NCI-H748 (cell line): ENCODE data around the gene HMBS.
"Not testable (repeated sequence)": the region's sequence is repeated elsewhere in the genome, so short reads cannot be mapped to it uniquely, and the experiment has no call there.

Source experiments
- DNase-seq: peaks from one replicate; lab custom pipeline; 2025; ENCODE audit not compliant: unreplicated experiment; lab: John Stamatoyannopoulos, UW

Gene HMBS

GRCh38 chr11:119084663-119085436 lies at the start of gene HMBS:
HMBS (plus strand) TSS chr11:119084881; CDS start chr11:119085034, 153 bp downstream.
- DNase-seq: peak; percentile 87

- DNase-seq: no peak
Measured at GRCh38 chr11:119038884-119039283, 45.8 kb upstream of the HMBS start.

GRCh38 chr11:119039471-119039870 lies 45.2 kb upstream of the HMBS start:
- DNase-seq: not testable (repeated sequence)

GRCh38 chr11:119041821-119042514 lies 42.7 kb upstream of the HMBS start:
- DNase-seq: no peak

- DNase-seq: no peak
Measured at GRCh38 chr11:119042927-119043326, 41.8 kb upstream of the HMBS start.

- DNase-seq: no peak
Measured at GRCh38 chr11:119044708-119045107, 40.0 kb upstream of the HMBS start.

- no peak for DNase-seq
Measured at GRCh38 chr11:119046489-119046888, 38.2 kb upstream of the HMBS start.

- DNase-seq: no peak
Measured at GRCh38 chr11:119047205-119047604, 37.5 kb upstream of the HMBS start.

GRCh38 chr11:119048644-119049043 lies 36.0 kb upstream of the HMBS start:
- DNase-seq: no peak

- DNase-seq: no peak
Measured at GRCh38 chr11:119049081-119049480, 35.6 kb upstream of the HMBS start.

GRCh38 chr11:119051440-119052162 lies 33.1 kb upstream of the HMBS start:
- DNase-seq: no peak

- no peak for DNase-seq
Measured at GRCh38 chr11:119052163-119052814, 32.4 kb upstream of the HMBS start.

- DNase-seq: no peak
Measured at GRCh38 chr11:119054418-119054817, 30.3 kb upstream of the HMBS start.

GRCh38 chr11:119055901-119056300 lies 28.8 kb upstream of the HMBS start:
- DNase-seq: peak; percentile 6

GRCh38 chr11:119056421-119056999 lies 28.2 kb upstream of the HMBS start:
- peak; percentile 51 for DNase-seq

GRCh38 chr11:119057000-119057769 lies 27.5 kb upstream of the HMBS start, which contains the start of gene HYOU1:
HYOU1 (minus strand) TSS chr11:119057205; CDS start chr11:119056160, 1,045 bp downstream.
- DNase-seq: peak; percentile 93

GRCh38 chr11:119059128-119059527 lies 25.6 kb upstream of the HMBS start:
- not testable (repeated sequence) for DNase-seq

GRCh38 chr11:119061256-119061655 lies 23.4 kb upstream of the HMBS start:
- no peak for DNase-seq

GRCh38 chr11:119062779-119063178 lies 21.9 kb upstream of the HMBS start:
- no peak for DNase-seq

GRCh38 chr11:119065369-119065768 lies 19.3 kb upstream of the HMBS start:
- DNase-seq: peak; percentile 3
